K562 (cell line): Measurements from ENCODE around the gene MAPK13. TPM values are rescaled to one million over a fixed set of nuclear protein-coding genes. Genes with fewer than 3 reads are reported as not detected.

Experiments used
- CHD7 ChIP-seq: fragments of 200-600 bp; sonication (generic); IDR thresholded peaks from one replicate; pipeline ENCODE4 v1.6.1; 2012; ENCODE audit warnings: mild to moderate bottlenecking, low read depth, low read length, inconsistent platforms
- MCM2 ChIP-seq: fragments of 450-650 bp; IDR thresholded peaks from 2 replicates; pipeline ENCODE4 v1.6.1; 2017; ENCODE audit warnings: low read depth, mild to moderate bottlenecking
- RFX1 ChIP-seq: fragments of 450-650 bp; IDR thresholded peaks from 2 replicates; pipeline ENCODE4 v1.6.1; 2016; ENCODE audit warnings: mild to moderate bottlenecking, moderate library complexity
- ZNF280A ChIP-seq: fragments of 450-650 bp; IDR thresholded peaks from 2 replicates; pipeline ENCODE4 v1.6.1; 2018; ENCODE audit warnings: mild to moderate bottlenecking, low read depth; ENCODE audit not compliant: partially characterized antibody
- polyA plus RNA-seq, 8 experiments: library from polyadenylated mRNA; depleted of rRNA in 4 of 8; stranded (reverse) in 5 of 8; unstranded in 3 of 8; fragments of >200 nt; fragmentation: Nextera tagmentation in 2 of 8; fragmentation: Illumina TruSeq in 1 of 8; extraction: Ambion mirVana in 2 of 8; extraction: Trizol in 1 of 8; gene quantifications; 2 replicates each; pipeline versions ENCODE4 v1.2.1 to v1.2.3, GENCODE V29; 2011 to 2014; ENCODE audit warnings: inconsistent platforms in 1 of 8, missing spikeins in 1 of 8
- total RNA-seq, 7 experiments: library from RNA; depleted of rRNA in 6 of 7; stranded (reverse); fragments of >200 nt in 6 of 7; fragmentation: Illumina TruSeq in 2 of 7; extraction: Trizol in 2 of 7; gene quantifications; 2 replicates each; pipeline versions ENCODE4 v1.2.1 to v1.2.3, GENCODE V29; 2011 to 2021; ENCODE audit warnings: low replicate concordance in 1 of 7
- TF ChIP-seq, protein P1 (sequence below): fragments of 200-800 bp; sonication (Bioruptor generic); IDR thresholded peaks from 2 replicates; pipeline ENCODE4 v1.6.1; 2016; ENCODE audit warnings: missing genetic modification characterization, missing compliant biosample characterization
- TF ChIP-seq, protein P2 (sequence below): fragments of 250-450 bp; sonication (Bioruptor Pico); IDR thresholded peaks from 2 replicates; pipeline ENCODE4 v1.8.0; 2021; ENCODE audit warnings: mild to moderate bottlenecking, moderate library complexity

Gene MAPK13
- total and polyA plus RNA-seq, 9 of the 15 experiments (the other 6 are each of a cell fraction or from before 2014, with no cell fraction given): 0.03 to 2.3 (median 0.48) TPM; not detected in 1

DNA sequence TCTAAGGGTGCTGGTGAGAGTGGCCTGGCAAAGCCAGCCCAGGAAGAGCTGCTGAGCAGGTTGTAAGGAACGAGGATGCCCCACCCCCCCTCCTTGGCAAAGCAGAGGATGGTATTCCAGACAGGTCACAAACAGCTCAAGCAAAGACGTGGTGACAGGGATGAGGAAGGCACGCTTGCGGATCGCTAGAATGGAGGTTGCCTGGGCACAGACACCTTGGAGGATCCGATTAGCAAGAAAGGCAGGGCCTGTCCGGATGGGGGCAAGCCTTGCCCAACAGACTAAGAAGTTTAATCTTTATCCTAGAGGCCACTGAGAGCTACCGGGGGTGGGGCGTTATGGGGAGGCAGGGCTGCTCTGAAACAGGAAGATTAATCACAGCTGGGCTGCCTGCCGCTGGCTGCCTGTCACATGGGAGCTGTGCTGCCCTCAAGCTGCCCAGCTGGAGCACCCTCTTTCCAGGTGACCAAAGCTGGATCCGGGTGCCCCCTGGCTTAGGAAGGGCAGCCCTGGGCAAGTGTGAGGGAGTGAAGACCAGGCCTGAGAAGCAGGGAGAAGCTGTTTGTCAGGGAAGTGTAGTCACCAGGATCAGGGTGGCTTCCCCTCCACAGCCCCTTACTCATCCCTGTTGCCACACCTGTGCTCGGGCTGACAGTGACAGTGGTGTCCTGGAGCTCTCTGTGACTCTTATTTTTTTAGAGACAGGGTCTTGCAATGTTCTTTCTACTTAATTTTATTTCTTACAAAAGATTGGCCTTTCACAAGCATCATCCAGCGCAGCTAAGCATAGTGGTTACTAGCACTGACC, 9.1 kb upstream of the MAPK13 start (continued):
- TF ChIP-seq, protein P1, sequence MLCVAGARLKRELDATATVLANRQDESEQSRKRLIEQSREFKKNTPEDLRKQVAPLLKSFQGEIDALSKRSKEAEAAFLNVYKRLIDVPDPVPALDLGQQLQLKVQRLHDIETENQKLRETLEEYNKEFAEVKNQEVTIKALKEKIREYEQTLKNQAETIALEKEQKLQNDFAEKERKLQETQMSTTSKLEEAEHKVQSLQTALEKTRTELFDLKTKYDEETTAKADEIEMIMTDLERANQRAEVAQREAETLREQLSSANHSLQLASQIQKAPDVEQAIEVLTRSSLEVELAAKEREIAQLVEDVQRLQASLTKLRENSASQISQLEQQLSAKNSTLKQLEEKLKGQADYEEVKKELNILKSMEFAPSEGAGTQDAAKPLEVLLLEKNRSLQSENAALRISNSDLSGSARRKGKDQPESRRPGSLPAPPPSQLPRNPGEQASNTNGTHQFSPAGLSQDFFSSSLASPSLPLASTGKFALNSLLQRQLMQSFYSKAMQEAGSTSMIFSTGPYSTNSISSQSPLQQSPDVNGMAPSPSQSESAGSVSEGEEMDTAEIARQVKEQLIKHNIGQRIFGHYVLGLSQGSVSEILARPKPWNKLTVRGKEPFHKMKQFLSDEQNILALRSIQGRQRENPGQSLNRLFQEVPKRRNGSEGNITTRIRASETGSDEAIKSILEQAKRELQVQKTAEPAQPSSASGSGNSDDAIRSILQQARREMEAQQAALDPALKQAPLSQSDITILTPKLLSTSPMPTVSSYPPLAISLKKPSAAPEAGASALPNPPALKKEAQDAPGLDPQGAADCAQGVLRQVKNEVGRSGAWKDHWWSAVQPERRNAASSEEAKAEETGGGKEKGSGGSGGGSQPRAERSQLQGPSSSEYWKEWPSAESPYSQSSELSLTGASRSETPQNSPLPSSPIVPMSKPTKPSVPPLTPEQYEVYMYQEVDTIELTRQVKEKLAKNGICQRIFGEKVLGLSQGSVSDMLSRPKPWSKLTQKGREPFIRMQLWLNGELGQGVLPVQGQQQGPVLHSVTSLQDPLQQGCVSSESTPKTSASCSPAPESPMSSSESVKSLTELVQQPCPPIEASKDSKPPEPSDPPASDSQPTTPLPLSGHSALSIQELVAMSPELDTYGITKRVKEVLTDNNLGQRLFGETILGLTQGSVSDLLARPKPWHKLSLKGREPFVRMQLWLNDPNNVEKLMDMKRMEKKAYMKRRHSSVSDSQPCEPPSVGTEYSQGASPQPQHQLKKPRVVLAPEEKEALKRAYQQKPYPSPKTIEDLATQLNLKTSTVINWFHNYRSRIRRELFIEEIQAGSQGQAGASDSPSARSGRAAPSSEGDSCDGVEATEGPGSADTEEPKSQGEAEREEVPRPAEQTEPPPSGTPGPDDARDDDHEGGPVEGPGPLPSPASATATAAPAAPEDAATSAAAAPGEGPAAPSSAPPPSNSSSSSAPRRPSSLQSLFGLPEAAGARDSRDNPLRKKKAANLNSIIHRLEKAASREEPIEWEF: no peak
- no peak for TF ChIP-seq RFX1
- no peak for TF ChIP-seq ZNF280A
- TF ChIP-seq, protein P2, sequence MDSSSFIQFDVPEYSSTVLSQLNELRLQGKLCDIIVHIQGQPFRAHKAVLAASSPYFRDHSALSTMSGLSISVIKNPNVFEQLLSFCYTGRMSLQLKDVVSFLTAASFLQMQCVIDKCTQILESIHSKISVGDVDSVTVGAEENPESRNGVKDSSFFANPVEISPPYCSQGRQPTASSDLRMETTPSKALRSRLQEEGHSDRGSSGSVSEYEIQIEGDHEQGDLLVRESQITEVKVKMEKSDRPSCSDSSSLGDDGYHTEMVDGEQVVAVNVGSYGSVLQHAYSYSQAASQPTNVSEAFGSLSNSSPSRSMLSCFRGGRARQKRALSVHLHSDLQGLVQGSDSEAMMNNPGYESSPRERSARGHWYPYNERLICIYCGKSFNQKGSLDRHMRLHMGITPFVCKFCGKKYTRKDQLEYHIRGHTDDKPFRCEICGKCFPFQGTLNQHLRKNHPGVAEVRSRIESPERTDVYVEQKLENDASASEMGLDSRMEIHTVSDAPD (CRISPR knock-in tag): no peak
- TF ChIP-seq CHD7: no peak
- no peak for TF ChIP-seq MCM2
